Upper lobe of left lung (tissue), 4 donors: ENCODE data around the gene TNS3.

ENCODE experiments used
- POLR2AphosphoS5 ChIP-seq, 2 donors: sonication (generic); formaldehyde crosslinking; IDR thresholded peaks; one replicate each; pipeline ENCODE4 v1.5.1; 2017; ENCODE audit warnings: antibody characterized with exemption in 2 of 2
- TF ChIP-seq, protein P1 (sequence below), 6 experiments: fragments of 450-650 bp in 4 of 6; fragments of 200-600 bp in 2 of 6; sonication (generic) in 2 of 6; IDR thresholded peaks; one replicate each; pipeline ENCODE4 v1.5.1; 2016 to 2019; ENCODE audit warnings: antibody characterized with exemption in 6 of 6

DNA sequence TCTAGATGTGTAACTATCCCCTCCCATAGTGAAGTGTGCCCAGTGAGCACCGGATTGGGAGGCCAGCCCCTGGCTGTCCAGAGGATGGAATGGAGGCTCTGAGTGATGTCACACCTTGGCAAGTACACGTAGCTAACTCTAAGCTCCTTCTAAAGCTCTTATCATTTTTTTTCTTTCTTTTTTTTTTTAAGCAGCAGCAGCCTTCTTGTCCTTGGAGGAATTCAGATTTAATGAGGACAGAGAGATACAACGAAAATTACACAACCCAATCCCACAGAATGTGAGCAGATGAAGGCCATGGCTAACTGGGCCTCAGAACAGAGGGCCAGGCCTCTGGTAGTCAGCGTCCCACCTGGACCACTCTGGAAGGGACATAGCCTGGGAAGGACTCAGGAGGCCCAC is 11.3 kb downstream of the TNS3 start:
- TF ChIP-seq, protein P1, sequence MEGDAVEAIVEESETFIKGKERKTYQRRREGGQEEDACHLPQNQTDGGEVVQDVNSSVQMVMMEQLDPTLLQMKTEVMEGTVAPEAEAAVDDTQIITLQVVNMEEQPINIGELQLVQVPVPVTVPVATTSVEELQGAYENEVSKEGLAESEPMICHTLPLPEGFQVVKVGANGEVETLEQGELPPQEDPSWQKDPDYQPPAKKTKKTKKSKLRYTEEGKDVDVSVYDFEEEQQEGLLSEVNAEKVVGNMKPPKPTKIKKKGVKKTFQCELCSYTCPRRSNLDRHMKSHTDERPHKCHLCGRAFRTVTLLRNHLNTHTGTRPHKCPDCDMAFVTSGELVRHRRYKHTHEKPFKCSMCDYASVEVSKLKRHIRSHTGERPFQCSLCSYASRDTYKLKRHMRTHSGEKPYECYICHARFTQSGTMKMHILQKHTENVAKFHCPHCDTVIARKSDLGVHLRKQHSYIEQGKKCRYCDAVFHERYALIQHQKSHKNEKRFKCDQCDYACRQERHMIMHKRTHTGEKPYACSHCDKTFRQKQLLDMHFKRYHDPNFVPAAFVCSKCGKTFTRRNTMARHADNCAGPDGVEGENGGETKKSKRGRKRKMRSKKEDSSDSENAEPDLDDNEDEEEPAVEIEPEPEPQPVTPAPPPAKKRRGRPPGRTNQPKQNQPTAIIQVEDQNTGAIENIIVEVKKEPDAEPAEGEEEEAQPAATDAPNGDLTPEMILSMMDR (IDR thresholded peaks at IDR 0.05), result no peak
- TF ChIP-seq POLR2AphosphoS5 (IDR thresholded peaks at IDR 0.05), result peak in 1 of 2 donors; percentile 28
